HK-2 (cell line): ENCODE data around the gene ZNF805.
"Not testable (repeated sequence)": the region's sequence is repeated elsewhere in the genome, so short reads cannot be mapped to it uniquely, and the experiment has no call there.

ENCODE experiments used
- DNase-seq: peaks from one replicate; pipeline ENCODE4 v3.0.0-alpha.2; 2018; ENCODE audit not compliant: unreplicated experiment

ZNF805 gene

DNA sequence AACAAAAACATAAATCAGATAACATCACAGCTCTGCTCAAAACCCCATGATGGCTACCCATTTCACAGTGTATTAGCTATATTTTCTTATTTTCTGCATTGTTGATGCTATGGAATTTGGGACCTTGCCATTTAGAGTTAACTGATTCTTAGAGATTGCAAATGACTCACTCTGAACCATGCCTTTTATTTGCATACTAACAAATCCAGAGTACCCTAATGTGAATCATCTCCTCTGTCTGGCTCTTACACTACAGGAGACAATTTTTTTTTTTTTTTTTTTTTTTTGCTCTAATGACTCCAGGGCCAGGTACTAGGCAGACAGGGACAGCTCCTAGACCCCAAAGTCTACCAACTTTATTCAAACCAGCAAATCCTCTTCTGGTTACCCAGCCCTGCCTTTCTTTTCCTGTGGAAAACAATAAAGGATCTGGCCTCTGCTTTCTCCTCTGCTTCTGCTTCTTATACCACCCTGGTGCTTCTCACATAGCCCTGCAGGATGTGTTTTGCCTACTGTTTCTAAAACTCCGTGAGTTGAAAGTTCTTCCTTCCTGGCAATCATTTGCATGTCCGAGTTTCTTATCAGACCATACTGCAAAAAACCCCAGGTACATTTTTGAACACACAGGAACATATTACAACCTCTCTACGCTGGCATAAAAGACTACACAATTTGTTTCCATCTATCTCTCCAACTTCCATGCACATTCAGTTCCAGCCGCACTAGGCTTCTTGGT is 29.3 kb downstream of the ZNF805 start:
- no peak for DNase-seq

DNA sequence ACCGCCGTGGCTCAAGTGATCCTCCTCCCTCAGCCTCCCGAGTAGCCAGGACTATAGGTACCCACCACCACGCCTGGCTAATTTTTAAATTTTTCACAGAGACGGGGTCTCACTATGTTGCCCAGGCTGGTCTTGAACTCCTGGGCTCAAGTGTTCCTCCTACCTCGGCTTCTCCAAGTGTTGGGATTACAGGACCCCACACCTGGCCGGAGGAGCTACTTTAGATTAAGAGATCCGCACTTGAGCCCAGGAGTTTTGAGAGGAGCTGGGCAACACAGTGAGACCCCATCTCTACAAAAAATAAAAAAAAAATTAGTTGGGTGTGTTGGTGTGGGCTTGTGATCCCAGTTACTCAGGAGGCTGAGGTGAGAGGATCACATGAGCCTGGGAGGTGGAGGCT is 30.8 kb downstream of the ZNF805 start:
- no peak for DNase-seq

DNA sequence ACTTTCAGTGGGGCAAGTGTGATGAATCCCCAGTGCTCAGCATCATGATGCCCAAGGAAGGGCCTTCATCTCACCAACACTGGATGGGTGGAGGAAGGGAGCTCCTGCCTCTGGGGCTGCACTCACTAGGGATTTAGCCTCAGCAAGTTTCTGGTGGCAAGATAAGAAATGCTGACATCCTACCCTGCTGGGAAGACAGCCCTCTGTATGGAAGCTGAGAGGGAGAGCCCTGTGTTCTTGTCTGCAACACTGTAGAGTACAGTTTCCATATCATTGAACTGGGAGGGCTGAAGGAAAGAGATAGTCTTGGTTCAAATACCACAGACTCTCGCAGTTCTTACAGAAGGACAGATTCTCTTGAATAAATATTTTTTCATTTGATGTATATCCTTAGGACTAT is 32.6 kb downstream of the ZNF805 start:
- no peak for DNase-seq

DNA sequence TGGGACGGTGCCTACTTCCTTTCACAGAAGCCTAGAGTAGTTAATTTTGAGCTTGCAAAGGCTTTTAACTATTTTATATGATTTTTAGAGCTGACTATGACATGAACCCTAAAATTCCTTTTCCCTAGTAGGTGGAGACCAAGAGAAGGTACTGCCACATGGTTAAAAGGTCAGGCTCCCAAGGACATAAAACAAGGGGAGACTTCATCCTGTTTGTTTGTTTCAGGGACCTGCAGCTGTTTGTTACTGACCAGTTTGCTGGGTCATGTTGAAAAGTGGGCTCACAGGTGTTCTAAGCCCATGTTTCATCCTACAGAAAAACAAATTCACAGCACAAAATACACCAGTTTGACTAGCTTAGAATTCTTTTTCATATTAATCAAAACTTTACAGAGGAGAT is 36.0 kb downstream of the ZNF805 start:
- DNase-seq: no peak

DNA sequence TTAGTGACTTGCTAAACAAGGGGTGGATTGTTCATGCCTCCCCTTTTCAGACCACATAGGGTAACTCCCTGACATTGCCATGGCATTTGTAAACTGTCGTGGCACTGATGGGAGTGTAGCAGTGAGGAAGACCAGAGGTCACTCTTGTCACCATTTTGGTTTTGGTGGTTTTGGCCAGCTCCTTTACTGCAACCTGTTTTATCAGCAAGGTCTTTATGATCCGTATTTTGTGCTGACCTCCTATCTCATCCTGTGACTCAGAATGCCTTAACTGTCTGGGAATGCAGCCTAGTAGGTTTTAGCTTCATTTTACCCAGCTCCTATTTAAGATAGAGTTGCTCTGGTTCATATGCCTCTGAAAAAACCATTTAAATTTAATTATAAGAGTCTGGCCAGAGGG is 38.0 kb downstream of the ZNF805 start:
- not testable (repeated sequence) for DNase-seq

DNA sequence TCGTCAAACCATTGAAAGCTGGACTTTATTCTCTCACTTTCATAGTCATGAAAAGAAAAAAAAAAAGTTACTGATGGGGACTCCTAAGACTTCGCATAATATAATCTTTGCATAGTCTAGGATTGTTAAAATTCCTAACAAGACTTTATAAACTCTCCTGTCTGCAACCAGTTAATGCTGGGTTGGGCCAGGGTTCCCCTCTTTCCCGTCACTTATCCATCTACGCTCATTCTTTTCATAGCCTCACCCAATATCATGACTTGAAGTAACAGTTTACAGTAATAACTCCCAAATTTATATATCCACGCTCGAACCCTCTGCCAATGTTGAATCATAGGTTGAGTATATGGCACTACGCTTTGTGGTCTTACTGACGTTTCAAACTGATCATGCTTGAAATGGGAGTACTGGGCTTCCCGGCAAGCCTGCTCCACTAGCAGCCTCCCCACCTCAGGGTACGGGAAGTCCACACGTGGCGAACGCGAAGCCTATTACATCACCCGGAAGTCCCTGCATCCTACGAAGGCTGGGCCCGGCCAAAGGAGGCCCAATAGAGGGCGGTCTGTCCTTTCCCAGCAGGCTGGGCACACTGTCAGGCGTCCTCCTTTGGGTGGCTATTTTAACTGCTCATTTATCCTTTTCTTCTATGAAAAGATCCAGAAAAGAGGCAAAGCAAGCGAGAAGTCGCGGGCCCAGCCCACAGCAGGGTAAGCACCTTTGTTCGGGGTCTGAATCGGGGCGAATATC is 39.2 kb downstream of the ZNF805 start:
- peak; percentile 96 for DNase-seq

DNA sequence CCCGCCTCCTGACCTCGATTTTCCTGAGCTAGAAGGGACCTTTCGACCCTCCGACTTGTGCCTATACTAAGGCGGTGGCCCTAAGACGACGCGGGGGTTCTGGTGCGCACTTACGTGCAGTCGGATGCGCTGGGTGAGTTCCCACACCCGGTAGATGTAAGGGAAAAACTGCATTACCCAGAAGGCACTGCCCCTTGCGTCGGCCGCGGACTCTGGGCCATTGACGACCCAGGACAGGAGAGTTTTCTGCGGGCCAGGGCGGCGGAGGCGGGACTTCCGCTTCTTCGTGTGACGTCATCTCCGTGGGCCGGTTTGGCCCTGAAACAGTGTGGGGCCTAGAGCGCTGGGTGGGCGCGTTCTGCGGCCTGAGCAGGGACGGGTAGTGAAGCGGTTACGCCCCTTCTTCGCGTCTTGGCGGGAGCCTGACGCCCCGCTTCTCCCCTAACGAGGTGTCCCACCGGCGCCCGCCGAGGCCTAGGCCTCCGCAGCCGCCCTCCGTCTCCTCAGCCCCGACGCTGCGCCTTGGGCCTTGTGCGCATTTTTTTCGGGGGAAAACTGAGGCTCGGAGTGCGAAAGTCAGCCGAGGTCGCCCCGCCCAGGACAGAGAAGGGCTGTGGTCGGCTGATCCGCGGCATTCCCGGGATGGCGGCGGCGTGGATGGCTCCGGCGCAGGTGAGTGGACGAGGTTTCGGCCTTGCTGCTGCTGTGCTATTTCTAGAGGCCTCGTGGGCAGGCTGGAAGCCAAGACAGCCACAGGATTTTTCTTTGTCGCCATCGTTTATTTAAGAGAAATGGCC is 39.9 kb downstream of the ZNF805 start, which contains the start of gene ZNF460:
Gene ZNF460 (plus strand): TSS at position 321 of the 797 bp plus-strand sequence. CDS start 322 bp downstream, at position 643.
- DNase-seq: peak; percentile 99

DNA sequence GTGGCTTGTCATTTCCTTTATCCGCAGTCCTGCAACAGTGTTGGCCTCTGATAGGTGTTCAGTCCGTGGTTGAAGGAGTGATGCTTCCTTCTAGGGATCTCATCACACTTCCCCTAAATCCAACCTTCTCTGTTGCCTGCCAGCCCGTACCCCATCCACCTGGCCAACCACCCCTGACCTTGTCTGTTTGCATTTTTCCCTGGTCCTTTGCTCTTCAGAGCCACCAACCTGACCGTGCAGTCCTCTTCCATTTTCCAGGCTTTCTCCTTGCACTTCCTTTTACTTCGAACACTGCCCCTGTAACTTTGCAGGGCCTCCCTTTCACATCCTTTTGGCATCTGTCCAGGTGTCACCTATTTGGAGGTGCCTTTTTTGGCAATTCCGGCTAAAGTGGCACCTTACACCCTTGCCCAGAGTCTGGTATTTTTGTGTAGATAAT is 40.5 kb downstream of the ZNF805 start:
- no peak for DNase-seq

DNA sequence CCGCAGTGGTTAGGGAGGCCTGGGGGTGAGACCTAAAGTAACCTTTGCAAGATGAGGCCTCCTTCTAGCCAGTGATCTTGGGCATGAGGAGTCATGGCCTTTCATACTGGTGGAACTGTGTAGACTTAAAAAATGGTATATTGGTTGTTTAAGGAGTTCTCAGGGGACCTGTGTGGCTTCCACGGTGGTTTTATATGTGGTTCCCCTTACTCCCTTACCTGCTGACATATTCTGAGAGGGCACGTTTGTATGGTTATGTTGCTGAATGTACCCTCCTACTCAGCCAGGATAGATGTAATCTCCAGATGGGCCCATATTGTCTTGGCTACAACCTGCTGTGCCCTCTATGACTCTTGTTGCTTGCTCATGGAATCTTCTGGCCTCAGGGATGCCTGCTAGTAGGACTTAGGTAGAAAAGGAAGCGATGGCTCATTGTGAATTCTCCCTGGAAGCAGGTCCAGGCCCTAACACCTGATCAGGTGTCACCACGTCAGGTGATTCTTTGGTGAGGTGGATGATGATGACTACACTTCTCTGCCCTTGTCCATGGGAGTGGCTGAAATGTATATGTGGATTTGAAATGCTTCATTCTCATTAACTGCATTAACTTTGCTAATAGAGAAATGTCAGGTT is 41.7 kb downstream of the ZNF805 start:
- no peak for DNase-seq

DNA sequence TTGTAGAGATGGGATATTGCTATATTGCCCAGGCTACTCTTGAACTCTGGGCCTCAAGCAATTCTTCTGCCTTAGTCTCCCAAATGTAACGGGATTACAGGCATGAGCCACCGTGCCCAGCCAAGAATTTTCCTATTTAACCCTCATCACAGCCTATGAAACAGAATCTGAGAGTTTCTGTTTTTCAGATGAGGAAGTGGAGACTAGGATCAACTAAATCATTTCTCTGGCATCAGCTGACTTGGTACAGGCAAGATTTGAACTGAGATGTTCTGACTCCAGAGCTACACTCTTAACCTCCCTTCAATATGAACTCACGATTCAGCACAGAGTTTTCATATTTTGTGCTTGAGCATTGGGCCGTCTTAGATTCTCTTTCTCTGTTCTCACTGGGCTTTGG is 47.9 kb downstream of the ZNF805 start:
- DNase-seq: no peak

DNA sequence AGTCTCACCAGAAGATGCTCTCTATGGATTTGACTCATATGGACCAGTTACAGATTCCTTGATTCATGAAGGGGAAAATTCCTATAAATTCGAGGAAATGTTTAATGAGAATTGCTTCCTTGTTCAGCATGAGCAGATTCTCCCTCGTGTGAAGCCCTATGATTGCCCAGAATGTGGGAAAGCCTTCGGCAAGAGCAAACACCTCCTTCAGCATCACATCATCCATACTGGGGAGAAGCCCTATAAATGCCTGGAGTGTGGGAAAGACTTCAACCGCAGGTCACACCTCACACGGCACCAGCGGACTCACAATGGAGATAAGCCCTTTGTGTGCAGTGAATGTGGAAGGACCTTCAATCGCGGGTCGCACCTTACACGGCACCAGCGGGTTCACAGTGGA is 50.5 kb downstream of the ZNF805 start:
- DNase-seq: no peak

DNA sequence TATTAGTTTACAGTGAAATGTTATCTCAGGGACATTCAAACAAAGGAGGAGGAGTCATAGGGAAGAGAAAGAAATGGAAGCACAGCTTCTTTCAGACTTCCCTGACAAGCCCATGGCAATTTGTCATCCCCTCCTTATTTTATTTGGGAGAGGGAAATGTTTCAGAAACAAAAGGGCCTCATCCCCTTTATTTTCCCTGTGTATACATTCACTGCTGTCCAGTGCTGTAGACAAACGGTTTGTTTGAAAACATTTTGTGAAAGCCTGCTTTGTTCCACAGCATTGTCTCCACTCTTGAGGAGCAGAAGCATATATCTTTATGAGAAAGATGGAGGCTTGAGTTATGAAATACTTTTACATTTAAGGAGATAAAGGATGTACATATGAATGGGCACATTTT is 52.1 kb downstream of the ZNF805 start:
- no peak for DNase-seq

DNA sequence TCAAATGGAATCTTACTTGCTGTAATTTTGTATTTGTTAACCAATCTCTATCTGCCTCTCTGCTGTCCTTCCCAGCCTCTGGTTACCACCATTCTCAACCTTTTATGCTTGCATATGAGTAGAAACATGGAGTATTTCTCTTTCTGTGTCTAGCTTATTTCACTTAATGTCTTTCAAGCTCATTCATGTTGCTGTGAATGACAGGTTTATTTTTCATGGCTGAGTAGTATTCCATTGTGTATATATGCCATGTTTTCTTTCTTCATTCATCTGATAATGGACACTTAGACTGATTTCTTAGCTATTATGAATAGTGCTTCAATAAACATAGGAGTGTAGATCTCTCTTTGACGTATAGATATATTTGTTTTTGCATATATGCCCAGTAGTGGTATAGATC is 53.3 kb downstream of the ZNF805 start:
- DNase-seq: no peak

DNA sequence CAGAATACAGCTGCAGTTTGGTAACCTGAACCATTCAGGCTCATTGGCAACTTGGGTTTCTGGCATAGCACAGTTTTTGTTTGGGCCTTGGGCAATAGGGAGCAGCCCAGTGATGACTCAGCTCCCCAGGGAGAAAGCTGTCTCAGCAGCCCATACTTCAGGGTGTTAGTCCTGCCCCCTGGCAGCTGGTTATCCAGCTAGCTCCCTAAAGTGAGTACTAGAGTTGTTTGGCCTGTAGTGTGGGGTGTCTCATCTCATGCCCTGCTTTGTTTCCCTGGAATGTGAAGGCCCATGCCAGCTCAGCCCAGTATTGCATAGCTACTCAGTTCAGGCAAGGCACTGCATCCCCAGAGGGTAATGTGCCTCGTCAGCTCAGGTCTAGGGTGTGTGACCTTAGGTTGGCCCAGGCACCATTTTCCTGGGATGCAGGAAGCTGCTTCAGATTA is 61.6 kb downstream of the ZNF805 start:
- DNase-seq: peak; percentile 52

DNA sequence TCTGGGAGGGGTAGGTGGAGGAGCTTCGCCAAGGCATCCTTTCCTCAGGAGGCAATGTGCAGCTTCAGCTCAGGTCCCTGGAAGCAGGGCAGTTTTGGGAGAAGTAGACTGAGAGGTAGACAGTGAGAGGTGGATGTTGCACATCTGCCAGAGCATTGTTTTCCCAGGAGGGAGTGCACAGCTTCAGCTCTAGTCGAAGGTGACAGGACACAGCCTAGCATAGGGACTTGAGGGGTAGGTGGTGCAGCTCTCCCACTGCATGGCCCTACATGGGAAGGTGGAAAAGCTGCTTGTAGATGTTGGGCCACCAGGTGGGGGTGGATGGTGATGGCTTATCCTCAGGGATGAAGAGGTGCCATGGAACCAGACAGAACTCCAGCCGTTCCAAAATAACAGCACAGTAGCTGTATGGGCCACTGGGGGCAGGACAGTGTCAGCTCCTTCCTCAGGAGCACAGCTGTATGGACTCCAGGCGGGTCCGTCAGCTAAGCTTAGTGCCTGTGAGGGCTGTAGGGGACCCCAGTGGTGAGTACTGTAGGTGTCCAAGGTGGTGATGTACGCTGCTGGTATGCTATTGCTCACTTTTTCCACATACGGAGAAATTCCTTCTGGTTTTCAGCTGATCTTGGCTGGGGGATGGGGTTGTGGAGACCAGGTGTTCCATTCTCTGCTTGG is 62.4 kb downstream of the ZNF805 start:
- no peak for DNase-seq
